Esophagus muscularis mucosa (tissue), 4 donors: ENCODE measurements around the gene ITPRIPL2.

Experiments used
- EP300 ChIP-seq: sonication (generic); formaldehyde crosslinking; IDR thresholded peaks from one replicate; pipeline ENCODE4 v1.6.1; 2017; ENCODE audit warnings: antibody characterized with exemption
- POLR2A ChIP-seq: fragments of 450-650 bp; IDR thresholded peaks from one replicate; pipeline ENCODE4 v1.6.1; 2017; ENCODE audit warnings: antibody characterized with exemption, moderate library complexity, mild to moderate bottlenecking, low read depth
- TF ChIP-seq, protein P1 (sequence below), 3 experiments: fragments of 200-600 bp in 2 of 3; fragments of 450-650 bp in 1 of 3; sonication (generic) in 2 of 3; IDR thresholded peaks; one replicate each; pipeline ENCODE4 v1.5.1; 2017 to 2019; ENCODE audit warnings: antibody characterized with exemption in 3 of 3, mild to moderate bottlenecking in 2 of 3, moderate library complexity in 1 of 3

GRCh38 chr16:19068237-19068815, 45.4 kb upstream of the ITPRIPL2 start:
- TF ChIP-seq POLR2A (no peak), EP300 (no peak)
- TF ChIP-seq, protein P1, sequence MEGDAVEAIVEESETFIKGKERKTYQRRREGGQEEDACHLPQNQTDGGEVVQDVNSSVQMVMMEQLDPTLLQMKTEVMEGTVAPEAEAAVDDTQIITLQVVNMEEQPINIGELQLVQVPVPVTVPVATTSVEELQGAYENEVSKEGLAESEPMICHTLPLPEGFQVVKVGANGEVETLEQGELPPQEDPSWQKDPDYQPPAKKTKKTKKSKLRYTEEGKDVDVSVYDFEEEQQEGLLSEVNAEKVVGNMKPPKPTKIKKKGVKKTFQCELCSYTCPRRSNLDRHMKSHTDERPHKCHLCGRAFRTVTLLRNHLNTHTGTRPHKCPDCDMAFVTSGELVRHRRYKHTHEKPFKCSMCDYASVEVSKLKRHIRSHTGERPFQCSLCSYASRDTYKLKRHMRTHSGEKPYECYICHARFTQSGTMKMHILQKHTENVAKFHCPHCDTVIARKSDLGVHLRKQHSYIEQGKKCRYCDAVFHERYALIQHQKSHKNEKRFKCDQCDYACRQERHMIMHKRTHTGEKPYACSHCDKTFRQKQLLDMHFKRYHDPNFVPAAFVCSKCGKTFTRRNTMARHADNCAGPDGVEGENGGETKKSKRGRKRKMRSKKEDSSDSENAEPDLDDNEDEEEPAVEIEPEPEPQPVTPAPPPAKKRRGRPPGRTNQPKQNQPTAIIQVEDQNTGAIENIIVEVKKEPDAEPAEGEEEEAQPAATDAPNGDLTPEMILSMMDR (IDR thresholded peaks at IDR 0.05) = no peak
